Endothelial cell of umbilical vein (primary cell): ENCODE results near the gene SFRP2.

Source experiments
- CTCF ChIP-seq, 2 donors: IDR thresholded peaks; 1 replicate in 1 of 2; 2 replicates in 1 of 2; pipeline ENCODE4 v1.5.1; 2011; ENCODE audit warnings: low read length in 2 of 2, mild to moderate bottlenecking in 2 of 2, moderate library complexity in 2 of 2, control low read depth in 1 of 2, inconsistent platforms in 1 of 2, low read depth in 1 of 2; ENCODE audit not compliant: insufficient read depth in 1 of 2; ENCODE audit errors: extremely low read depth in 1 of 2
- EZH2 ChIP-seq: IDR thresholded peaks from 2 replicates; pipeline ENCODE4 v1.6.1; 2012; ENCODE audit warnings: borderline replicate concordance, low read depth, mild to moderate bottlenecking, moderate library complexity, low read length, inconsistent platforms; ENCODE audit not compliant: severe bottlenecking
- JUN ChIP-seq: IDR thresholded peaks from 2 replicates; pipeline ENCODE4 v1.6.1; 2011; ENCODE audit warnings: borderline replicate concordance, low read depth; ENCODE audit not compliant: insufficient read length, insufficient read depth
- MAX ChIP-seq: IDR thresholded peaks from 2 replicates; pipeline ENCODE4 v1.6.1; 2011; ENCODE audit not compliant: insufficient read depth, insufficient read length
- POLR2A ChIP-seq: IDR thresholded peaks from 2 replicates; pipeline ENCODE4 v1.6.1; 2012; ENCODE audit warnings: low read depth, mild to moderate bottlenecking, control low read depth, low read length
- POLR2AphosphoS5 ChIP-seq: IDR thresholded peaks from 2 replicates; pipeline ENCODE4 v1.6.1; 2012; ENCODE audit warnings: low read depth, mild to moderate bottlenecking, control low read depth, low read length, moderate library complexity; ENCODE audit not compliant: insufficient read depth

DNA sequence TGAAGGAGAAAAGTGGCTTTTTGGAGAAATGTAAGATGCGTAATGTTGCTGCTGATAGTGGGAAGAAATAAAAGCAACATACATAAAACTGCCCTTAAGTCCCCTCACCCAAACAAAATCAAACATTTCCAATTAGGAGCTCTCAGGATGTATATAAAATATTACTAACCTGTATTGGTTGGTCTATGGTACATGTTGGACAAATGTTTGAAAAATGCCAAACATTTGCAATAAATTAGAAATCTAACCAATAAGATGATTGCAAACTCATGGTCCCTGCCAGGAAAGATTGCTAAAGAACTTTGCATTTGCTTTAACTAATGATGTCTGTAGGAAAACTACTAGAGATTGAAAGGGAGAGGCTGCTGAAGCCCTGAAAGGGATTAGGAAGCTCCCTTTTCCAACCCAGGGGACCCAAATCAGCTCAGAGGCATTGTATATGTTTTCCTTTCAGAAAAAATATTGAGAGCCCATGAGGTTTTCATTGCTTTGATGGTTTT is 1.8 kb downstream of the SFRP2 start:
- TF ChIP-seq CTCF (IDR thresholded peaks at IDR 0.05; ENCODE audit: extremely low read depth in 1 of 2, insufficient read depth in 1 of 2, low read depth in 1 of 2, low read length in 2 of 2) (no peak), EZH2 (no peak), POLR2AphosphoS5 (no peak), POLR2A (no peak), JUN (no peak), MAX (no peak)
